ENCODE results near the gene NFIX. TPM values are rescaled to one million over a fixed set of nuclear protein-coding genes. Genes with fewer than 3 reads are reported as not detected.
A peak's percentile ranks its signal among the peaks of the same experiment; 100 is the strongest.

The NFIX gene
- total and polyA plus RNA-seq, 7 donors: 22.2 to 347 (median 220) TPM

DNA sequence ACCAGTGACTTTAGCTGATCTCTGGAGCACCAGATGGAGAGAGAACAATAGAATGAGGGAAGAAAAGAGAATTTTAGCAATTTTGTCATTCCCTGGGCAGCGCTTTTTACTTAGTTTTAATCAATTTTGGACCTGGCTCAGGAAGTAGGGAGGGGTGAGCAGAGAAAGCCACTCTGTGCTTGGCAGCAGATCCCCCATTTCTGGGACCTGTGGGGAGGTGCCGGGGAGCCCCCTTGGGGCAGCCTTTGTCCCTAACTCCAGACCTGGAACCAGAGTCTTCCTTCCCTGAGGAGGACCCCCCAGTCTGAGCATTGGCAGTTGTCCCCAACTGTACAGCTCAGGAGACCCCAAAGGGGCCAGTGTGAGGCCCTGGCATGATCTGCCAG is 96.9 kb downstream of the NFIX start:
- H3K4me1 ChIP-seq: peaks cover 25% of the 10 kb centered on the region
- no peaks in the 10 kb centered on the region for H3K9me3 ChIP-seq
- WGBS, 3 donors: 56 to 68% (median 59%) methylated on average over 2 of the region's 2 CpGs
- H3K27me3 ChIP-seq (ENCODE audit: insufficient read depth in 3 of 3, low read length in 2 of 3): no peaks in the 10 kb centered on the region
- peaks cover 0 to 64% of the 10 kb centered on the region in 2 donors for H3K36me3 ChIP-seq (ENCODE audit: insufficient read depth in 1 of 2, low read depth in 1 of 2)
- no peak for DNase-seq
- TF ChIP-seq, protein P1, sequence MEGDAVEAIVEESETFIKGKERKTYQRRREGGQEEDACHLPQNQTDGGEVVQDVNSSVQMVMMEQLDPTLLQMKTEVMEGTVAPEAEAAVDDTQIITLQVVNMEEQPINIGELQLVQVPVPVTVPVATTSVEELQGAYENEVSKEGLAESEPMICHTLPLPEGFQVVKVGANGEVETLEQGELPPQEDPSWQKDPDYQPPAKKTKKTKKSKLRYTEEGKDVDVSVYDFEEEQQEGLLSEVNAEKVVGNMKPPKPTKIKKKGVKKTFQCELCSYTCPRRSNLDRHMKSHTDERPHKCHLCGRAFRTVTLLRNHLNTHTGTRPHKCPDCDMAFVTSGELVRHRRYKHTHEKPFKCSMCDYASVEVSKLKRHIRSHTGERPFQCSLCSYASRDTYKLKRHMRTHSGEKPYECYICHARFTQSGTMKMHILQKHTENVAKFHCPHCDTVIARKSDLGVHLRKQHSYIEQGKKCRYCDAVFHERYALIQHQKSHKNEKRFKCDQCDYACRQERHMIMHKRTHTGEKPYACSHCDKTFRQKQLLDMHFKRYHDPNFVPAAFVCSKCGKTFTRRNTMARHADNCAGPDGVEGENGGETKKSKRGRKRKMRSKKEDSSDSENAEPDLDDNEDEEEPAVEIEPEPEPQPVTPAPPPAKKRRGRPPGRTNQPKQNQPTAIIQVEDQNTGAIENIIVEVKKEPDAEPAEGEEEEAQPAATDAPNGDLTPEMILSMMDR (IDR thresholded peaks at IDR 0.05): no peak
- peak overlapping the region; percentile 74 for H3K27ac ChIP-seq
- H3K4me3 ChIP-seq: no peak overlapping the region
- intact Hi-C loops (cut with DNase I): loop anchor here in 1 of 2 donors (2.0 kb wide), 1 partner anchor 113 kb away; no protein-coding TSS in a partner anchor
- no peak for ATAC-seq

DNA sequence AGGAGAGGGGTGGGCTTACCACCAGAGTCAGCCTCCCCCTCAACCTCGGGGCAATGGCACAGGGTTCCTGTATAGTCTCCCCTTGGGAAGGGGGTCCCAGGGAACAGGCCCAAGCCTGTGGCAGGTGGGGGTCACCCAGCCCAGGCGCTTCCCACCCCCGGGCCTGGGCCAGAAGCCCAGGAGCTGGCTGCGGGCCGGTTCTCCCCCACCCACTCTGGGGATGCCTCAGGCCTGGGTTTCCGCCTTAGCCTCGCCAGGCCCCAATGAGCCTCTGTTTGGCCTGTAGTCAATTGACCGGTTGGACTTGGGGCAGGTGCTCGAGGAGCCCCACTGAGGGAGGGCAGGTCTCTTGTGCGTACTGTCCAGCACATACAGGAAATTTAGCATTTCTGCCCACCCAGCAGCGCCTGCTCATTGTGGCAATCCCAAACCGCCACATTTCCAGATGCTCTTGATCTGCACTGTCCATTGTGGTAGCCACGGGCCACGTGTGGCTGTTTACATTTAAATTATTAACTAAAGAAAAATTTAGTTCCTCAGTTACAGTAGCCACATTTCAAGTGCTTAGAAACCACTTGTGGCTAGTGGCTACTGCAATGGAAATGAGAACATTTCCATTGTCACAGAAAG is 97.4 kb downstream of the NFIX start:
- TF ChIP-seq, protein P1 (IDR thresholded peaks at IDR 0.05): no peak
- H3K27ac ChIP-seq: peak overlapping the region; percentile 74
- ATAC-seq (peak in 1 of 4 donors; percentile 3), DNase-seq (no peak)
- no peaks in the 10 kb centered on the region for H3K27me3 ChIP-seq (ENCODE audit: insufficient read depth in 3 of 3, low read length in 2 of 3)
- 44 to 58% (median 44%) methylated on average over 14 of the region's 14 CpGs for WGBS, 3 donors
- intact Hi-C loops (cut with DNase I): loop anchor here (1.0 to 2.0 kb wide), 2 partner anchors 114 kb away; no protein-coding TSS in a partner anchor
- no peaks in the 10 kb centered on the region for H3K9me3 ChIP-seq
- H3K36me3 ChIP-seq (ENCODE audit: insufficient read depth in 1 of 2, low read depth in 1 of 2): peaks cover 0 to 58% of the 10 kb centered on the region in 2 donors
- H3K4me3 ChIP-seq: no peak overlapping the region
- H3K4me1 ChIP-seq: peaks cover 25% of the 10 kb centered on the region

DNA sequence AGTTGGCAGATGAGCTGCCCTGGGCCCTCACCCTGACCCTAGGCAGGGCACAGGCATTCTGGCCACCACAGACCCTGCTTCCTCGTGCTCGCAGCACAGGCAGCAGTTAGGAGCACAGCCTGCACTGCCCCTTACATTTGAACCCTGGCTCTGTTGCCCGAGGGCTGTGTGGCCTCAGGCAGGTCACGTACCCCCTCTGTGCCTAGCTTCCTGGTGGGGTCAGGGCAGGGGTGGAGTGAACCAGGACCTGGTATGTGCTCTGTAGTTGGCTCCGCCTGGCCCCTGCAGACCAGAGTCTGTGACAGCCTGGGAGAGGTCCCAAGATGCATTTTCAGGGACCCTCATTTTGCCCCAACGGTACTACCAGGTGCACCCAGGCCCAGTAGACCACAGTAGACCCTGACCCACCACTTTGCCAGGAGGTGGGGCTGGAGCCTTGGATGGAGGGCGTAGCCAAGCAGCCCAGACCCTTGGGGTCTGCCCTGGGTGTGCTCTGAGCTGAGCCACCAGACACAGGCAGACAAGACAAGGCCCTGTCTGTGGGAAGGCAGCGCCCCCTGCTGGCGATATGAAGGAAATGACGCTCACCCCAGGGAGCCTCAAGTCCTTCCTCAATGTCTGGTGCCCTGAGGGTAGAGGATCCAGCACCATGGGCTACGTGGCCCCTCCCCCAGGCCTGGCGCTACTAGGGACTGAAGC is 98.3 kb downstream of the NFIX start:
- peaks cover 25% of the 10 kb centered on the region for H3K4me1 ChIP-seq
- H3K4me3 ChIP-seq: no peak overlapping the region
- no peaks in the 10 kb centered on the region for H3K9me3 ChIP-seq
- peak overlapping the region; percentile 74 for H3K27ac ChIP-seq
- peaks cover 0 to 53% of the 10 kb centered on the region in 2 donors for H3K36me3 ChIP-seq (ENCODE audit: insufficient read depth in 1 of 2, low read depth in 1 of 2)
- peak; percentile 76 to 83 (median 80) for ATAC-seq
- intact Hi-C loops (cut with DNase I): loop anchor here (1.0 to 2.0 kb wide), 2 partner anchors 115 kb away; no protein-coding TSS in a partner anchor
- peak; percentile 87 to 91 for DNase-seq
- H3K27me3 ChIP-seq (ENCODE audit: insufficient read depth in 3 of 3, low read length in 2 of 3): no peaks in the 10 kb centered on the region
- 36 to 49% (median 36%) methylated on average over 12 of the region's 12 CpGs for WGBS, 3 donors
- TF ChIP-seq, protein P1 (IDR thresholded peaks at IDR 0.05): peak; percentile 99

DNA sequence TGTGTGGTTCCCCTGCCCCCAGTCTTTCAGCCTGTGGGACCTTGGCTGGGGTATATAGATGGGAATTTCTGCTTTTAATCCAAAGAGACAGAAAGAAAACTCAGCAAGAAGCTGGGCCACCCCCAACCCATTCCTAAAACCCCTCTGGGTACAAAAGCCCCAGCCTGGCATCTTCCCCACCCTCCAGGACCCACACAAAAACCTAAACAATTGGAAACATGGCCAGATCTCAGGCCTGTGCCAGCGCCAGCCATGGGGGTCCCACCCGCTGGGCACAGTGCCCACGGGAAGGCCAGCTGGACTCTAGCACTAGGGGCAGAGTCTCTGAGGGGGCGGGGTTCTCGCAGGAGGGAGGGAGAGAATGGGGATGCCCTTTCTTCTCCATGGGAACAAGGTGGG is 98.8 kb downstream of the NFIX start:
- DNase-seq: no peak
- TF ChIP-seq, protein P1 (IDR thresholded peaks at IDR 0.05): no peak
- intact Hi-C loops (cut with DNase I): no loop called here
- no peak for ATAC-seq
- Histone ChIP-seq H3K9me3 (no peaks in the 10 kb centered on the region), H3K4me3 (no peak overlapping the region), H3K27me3 (ENCODE audit: insufficient read depth in 3 of 3, low read length in 2 of 3) (no peaks in the 10 kb centered on the region), H3K27ac (peak overlapping the region; percentile 74), H3K4me1 (peaks cover 29% of the 10 kb centered on the region), H3K36me3 (ENCODE audit: insufficient read depth in 1 of 2, low read depth in 1 of 2) (peaks cover 0 to 51% of the 10 kb centered on the region in 2 donors)
- WGBS, 3 donors: 36 to 52% (median 49%) methylated on average over 5 of the region's 5 CpGs

Data from psoas muscle (tissue), 8 donors.